Measurements from ENCODE around the gene DPH3. TPM values are rescaled to one million over a fixed set of nuclear protein-coding genes. Genes with fewer than 3 reads are reported as not detected.
A peak's percentile ranks its signal among the peaks of the same experiment; 100 is the strongest.

Gene DPH3
- total RNA-seq, 4 donors from 2014 or later = 5.5 to 11.5 (median 8.0) TPM

DNA sequence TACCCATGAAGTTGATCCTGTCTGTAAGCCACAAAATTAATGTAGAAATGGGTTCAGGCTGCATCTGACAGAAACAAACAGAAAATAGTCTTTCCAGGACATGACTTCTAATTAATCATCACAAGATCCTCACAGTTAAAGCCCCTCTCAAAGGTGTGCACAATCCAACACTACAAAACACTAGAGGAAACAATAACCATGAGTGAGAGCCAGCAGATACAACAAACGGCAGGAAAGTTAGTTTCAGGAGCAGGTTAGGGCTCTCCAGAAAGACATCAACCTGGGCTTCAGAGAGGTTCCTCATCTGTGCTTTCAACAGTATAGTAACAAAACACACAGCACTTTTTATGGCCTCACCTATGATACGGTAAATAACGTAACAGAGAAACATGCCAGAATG lies 42.8 kb downstream of the DPH3 start:
- Histone ChIP-seq H3K27me3 (no peaks in the 10 kb centered on the region), H3K27ac (no peak overlapping the region), H3K9me3 (no peaks in the 10 kb centered on the region), H3K4me3 (no peak overlapping the region), H3K4me1 (no peaks in the 10 kb centered on the region), H3K36me3 (peaks cover 27% of the 10 kb centered on the region)
- no peak for TF ChIP-seq EP300 (IDR thresholded peaks at IDR 0.05)
- TF ChIP-seq POLR2A (IDR thresholded peaks at IDR 0.05) = no peak
- no peak for TF ChIP-seq POLR2AphosphoS5 (IDR thresholded peaks at IDR 0.05)
- TF ChIP-seq, protein P1, sequence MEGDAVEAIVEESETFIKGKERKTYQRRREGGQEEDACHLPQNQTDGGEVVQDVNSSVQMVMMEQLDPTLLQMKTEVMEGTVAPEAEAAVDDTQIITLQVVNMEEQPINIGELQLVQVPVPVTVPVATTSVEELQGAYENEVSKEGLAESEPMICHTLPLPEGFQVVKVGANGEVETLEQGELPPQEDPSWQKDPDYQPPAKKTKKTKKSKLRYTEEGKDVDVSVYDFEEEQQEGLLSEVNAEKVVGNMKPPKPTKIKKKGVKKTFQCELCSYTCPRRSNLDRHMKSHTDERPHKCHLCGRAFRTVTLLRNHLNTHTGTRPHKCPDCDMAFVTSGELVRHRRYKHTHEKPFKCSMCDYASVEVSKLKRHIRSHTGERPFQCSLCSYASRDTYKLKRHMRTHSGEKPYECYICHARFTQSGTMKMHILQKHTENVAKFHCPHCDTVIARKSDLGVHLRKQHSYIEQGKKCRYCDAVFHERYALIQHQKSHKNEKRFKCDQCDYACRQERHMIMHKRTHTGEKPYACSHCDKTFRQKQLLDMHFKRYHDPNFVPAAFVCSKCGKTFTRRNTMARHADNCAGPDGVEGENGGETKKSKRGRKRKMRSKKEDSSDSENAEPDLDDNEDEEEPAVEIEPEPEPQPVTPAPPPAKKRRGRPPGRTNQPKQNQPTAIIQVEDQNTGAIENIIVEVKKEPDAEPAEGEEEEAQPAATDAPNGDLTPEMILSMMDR (IDR thresholded peaks at IDR 0.05) = no peak
- no peak for DNase-seq (ENCODE audit: low spot score in 2 of 2)
- WGBS = 83% methylated on average over 2 of the region's 3 CpGs

DNA sequence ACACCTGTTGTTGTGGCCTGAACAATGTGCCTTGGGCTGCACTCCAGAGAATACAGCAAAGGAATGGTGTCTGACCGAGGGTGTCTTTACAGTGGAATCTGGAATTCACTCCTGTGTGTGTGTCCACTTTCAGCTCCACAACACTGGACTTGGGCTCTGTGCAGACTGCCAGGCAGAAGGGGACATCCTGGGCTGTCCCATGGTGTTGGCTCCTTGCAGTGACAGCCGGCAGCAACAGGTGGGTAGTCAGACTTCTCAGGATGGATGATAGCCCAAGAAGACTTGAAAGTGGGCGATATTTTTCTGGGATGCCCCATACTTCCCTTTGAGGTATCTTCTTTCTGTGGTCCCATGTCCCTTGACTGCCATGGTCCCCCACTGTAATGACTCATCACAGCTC lies 45.0 kb downstream of the DPH3 start:
- no peak overlapping the region for H3K4me3 ChIP-seq
- H3K36me3 ChIP-seq = peaks cover 27% of the 10 kb centered on the region
- WGBS = 100% methylated on average over 2 of the region's 3 CpGs
- H3K9me3 ChIP-seq = no peaks in the 10 kb centered on the region
- no peak for DNase-seq (ENCODE audit: low spot score in 2 of 2)
- H3K27me3 ChIP-seq = no peaks in the 10 kb centered on the region
- no peaks in the 10 kb centered on the region for H3K4me1 ChIP-seq
- TF ChIP-seq POLR2AphosphoS5 (IDR thresholded peaks at IDR 0.05) (no peak), EP300 (IDR thresholded peaks at IDR 0.05) (no peak), POLR2A (IDR thresholded peaks at IDR 0.05) (no peak)
- TF ChIP-seq, protein P1 (IDR thresholded peaks at IDR 0.05) = no peak
- H3K27ac ChIP-seq = no peak overlapping the region

DNA sequence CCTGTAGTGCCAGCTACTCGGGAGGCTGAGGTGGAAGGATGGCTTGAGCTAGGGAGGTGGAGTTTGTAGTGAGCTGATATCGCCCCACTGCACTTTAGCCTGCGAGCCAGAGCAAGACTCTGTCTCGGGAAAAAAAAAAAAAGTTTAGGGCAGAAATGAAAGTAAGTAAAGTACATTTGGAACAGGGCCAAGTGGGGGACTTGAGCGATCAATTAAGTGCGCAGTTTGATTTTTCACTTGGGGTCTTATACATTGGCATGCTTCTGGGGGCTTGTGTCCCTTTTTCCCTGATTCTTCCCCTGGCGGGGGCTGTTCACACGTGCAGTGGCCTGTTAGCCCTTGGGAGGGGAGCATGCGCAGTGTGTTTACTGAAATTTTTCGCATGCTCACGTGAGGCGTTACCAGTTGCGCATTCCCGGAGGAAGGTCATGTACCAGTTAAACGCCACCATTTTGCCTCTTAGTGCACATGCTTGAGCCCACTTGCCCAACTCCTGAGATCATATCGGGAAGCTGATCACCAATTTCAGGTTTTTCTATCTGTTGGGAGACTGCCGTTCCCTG lies 48.3 kb downstream of the DPH3 start:
- DNase-seq (ENCODE audit: low spot score in 2 of 2) = peak in 1 of 2 donors; percentile 54

DNA sequence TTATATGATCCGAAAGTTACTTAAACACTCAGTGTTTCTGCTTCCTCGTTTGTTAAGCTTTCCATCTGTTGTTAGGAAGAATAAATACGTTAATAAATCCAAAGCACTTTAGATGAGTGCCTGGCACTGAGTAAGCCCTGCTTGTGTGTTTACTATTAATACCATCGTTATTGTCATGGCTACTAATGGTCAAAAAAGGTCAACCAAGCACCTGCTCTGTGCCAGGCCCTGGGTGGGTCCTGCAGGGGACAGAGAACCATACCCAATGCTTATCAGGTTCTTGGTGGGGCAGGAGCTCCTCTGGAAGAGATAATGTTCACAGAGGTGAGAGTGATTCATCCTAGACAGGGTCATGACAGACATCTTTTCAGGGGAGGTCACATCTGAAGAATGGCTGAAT lies 50.4 kb downstream of the DPH3 start:
- Histone ChIP-seq H3K27me3 (no peaks in the 10 kb centered on the region), H3K27ac (no peak overlapping the region), H3K4me1 (no peaks in the 10 kb centered on the region), H3K9me3 (no peaks in the 10 kb centered on the region), H3K4me3 (no peak overlapping the region), H3K36me3 (peaks cover 26% of the 10 kb centered on the region)
- 72% methylated on average over 4 of the region's 4 CpGs for WGBS
- TF ChIP-seq POLR2A (IDR thresholded peaks at IDR 0.05) (no peak), POLR2AphosphoS5 (IDR thresholded peaks at IDR 0.05) (no peak), EP300 (IDR thresholded peaks at IDR 0.05) (no peak)
- TF ChIP-seq, protein P1 (IDR thresholded peaks at IDR 0.05) = no peak
- peak in 1 of 2 donors; percentile 35 for DNase-seq (ENCODE audit: low spot score in 2 of 2)

More for the DNA sequence above, 48.3 kb downstream of the DPH3 start:
- WGBS = 85% methylated on average over 17 of the region's 17 CpGs
- H3K4me1 ChIP-seq = no peaks in the 10 kb centered on the region
- no peaks in the 10 kb centered on the region for H3K9me3 ChIP-seq
- H3K36me3 ChIP-seq = peaks cover 30% of the 10 kb centered on the region
- no peaks in the 10 kb centered on the region for H3K27me3 ChIP-seq
- no peak overlapping the region for H3K27ac ChIP-seq
- no peak for TF ChIP-seq EP300 (IDR thresholded peaks at IDR 0.05)
- TF ChIP-seq POLR2A (IDR thresholded peaks at IDR 0.05) = no peak
- TF ChIP-seq, protein P1 (IDR thresholded peaks at IDR 0.05) = no peak
- TF ChIP-seq POLR2AphosphoS5 (IDR thresholded peaks at IDR 0.05) = no peak
- H3K4me3 ChIP-seq = no peak overlapping the region

DNA sequence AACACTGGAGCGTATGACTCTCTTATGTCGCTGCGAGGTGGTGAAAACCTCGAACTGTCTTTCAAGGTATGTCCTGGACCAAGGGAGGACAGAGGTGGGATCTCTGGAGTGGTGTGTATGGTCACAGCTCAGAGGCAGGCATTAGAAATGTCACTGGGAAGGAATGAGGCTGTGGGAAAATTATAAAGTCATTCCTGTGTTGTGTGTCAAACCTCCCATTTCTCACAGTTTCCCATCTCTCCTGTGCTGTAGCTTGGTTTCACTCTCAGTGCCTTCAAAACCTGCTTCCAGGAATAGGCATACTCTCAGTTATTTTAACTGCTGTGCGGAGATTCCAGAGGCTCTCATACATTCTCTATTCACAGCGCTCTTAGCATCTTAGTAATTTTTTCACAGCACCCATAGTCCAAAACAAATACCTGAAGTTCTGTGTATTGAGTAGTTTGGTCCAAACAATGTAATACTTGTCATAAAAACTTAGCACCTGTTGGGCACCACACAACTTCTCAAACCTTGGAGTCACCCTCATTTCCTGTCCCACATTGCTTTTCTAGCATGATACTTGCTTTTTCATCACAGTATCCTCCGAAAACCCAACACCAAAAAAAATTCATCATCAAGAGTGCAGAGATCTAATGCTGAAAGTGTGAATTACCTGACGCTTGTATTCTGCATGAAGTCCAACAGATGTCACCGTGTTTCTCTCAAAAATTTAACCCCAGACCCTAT lies 53.4 kb downstream of the DPH3 start:
- WGBS = 90% methylated on average over 9 of the region's 9 CpGs
- no peak for TF ChIP-seq EP300 (IDR thresholded peaks at IDR 0.05)
- no peaks in the 10 kb centered on the region for H3K9me3 ChIP-seq
- H3K4me1 ChIP-seq = no peaks in the 10 kb centered on the region
- H3K27ac ChIP-seq = no peak overlapping the region
- H3K4me3 ChIP-seq = no peak overlapping the region
- DNase-seq (ENCODE audit: low spot score in 2 of 2) = no peak
- peaks cover 22% of the 10 kb centered on the region for H3K36me3 ChIP-seq
- no peaks in the 10 kb centered on the region for H3K27me3 ChIP-seq

Other genes starting within 250 kb of the DPH3 start
- 100 to 1,000 TPM in 1 of 4 donors, 10 to 100 TPM in 3; 15.5 to 113 (median 49.1) TPM for gene GALNT15, start 90.3 kb downstream of the DPH3 start, total RNA-seq
- 10 to 100 TPM; 10.3 to 17.8 (median 13.3) TPM for gene OXNAD1, start 269 bp upstream of the DPH3 start, total RNA-seq
- 10 to 100 TPM; 10.3 to 26.9 (median 22.3) TPM for gene RFTN1, start 248.8 kb upstream of the DPH3 start, total RNA-seq